IMR-90 (cell line): ENCODE measurements around the gene XPO6. TPM values are rescaled to one million over a fixed set of nuclear protein-coding genes. Genes with fewer than 3 reads are reported as not detected.

Experiments used
- ATAC-seq: fragments of 200-7000 bp; cut with Tn5 transposase; 2 replicates; pipeline ENCODE4 v1.9.1; 2020; ENCODE audit warnings: low read depth, mild to moderate bottlenecking, moderate library complexity
- BruUV-seq: library from RNA; stranded (reverse); fragments of 400-500 nt; replicated peaks from 2 replicates; lab custom pipeline; 2021; lab: Mats Ljungman, UMichigan
- CTCF ChIA-PET: fragments of 300-600 bp; formaldehyde crosslinking; extraction: SDS; loops from one replicate; lab custom pipeline; 2021; ENCODE audit warnings: antibody characterized with exemption; lab: Yijun Ruan, JAX
- POLR2A ChIA-PET: fragments of 300-600 bp; sonication (Branson Sonifier 250); formaldehyde crosslinking; loops from one replicate; lab custom pipeline; 2022; ENCODE audit warnings: antibody characterized with exemption; ENCODE audit not compliant: unreplicated experiment; lab: Charles Lee
- DNase-seq: peaks from one replicate; pipeline ENCODE4 v3.0.0; 2013
- H2AFZ ChIP-seq: replicated peaks from 2 replicates; pipeline ENCODE3; 2013; ENCODE audit warnings: low read length, mild to moderate bottlenecking; ENCODE audit not compliant: poor library complexity
- H2AK5ac ChIP-seq: 2 replicates; pipeline ENCODE4 v1.6.1; 2013; ENCODE audit warnings: low read depth, low read length, inconsistent platforms
- H2AK9ac ChIP-seq: replicated peaks from 2 replicates; pipeline ENCODE3; 2013; ENCODE audit warnings: mild to moderate bottlenecking, low read depth, low read length, moderate library complexity; ENCODE audit not compliant: poor library complexity
- H2BK120ac ChIP-seq: 2 replicates; pipeline ENCODE4 v1.6.1; 2013; ENCODE audit warnings: low read depth, low read length, inconsistent platforms
- H2BK15ac ChIP-seq: 3 replicates; pipeline ENCODE4 v1.6.1; 2013; ENCODE audit warnings: low read depth, low read length, inconsistent platforms
- H2BK20ac ChIP-seq: 2 replicates; pipeline ENCODE4 v1.6.1; 2013; ENCODE audit warnings: low read depth, mild to moderate bottlenecking, inconsistent platforms, low read length, moderate library complexity
- H2BK5ac ChIP-seq: 2 replicates; pipeline ENCODE4 v1.6.1; 2013; ENCODE audit warnings: mild to moderate bottlenecking, low read depth, low read length, inconsistent platforms; ENCODE audit not compliant: poor library complexity, severe bottlenecking
- H3K14ac ChIP-seq: replicated peaks from 2 replicates; pipeline ENCODE4 v1.6.1; 2013; ENCODE audit warnings: low read depth, low read length, inconsistent platforms
- H3K18ac ChIP-seq: 2 replicates; pipeline ENCODE4 v1.6.1; 2013; ENCODE audit warnings: low read depth, low read length, control low read depth
- H3K23ac ChIP-seq: 2 replicates; pipeline ENCODE4 v1.6.1; 2013; ENCODE audit warnings: low read depth, low read length, inconsistent platforms
- H3K27ac ChIP-seq: 2 replicates; pipeline ENCODE4 v1.5.1; 2013; ENCODE audit warnings: mild to moderate bottlenecking, control low read depth, low read length; ENCODE audit not compliant: insufficient read depth
- H3K27me3 ChIP-seq: 2 replicates; pipeline ENCODE4 v1.6.1; 2013; ENCODE audit warnings: low read length; ENCODE audit not compliant: control insufficient read depth, insufficient read depth
- H3K36me3 ChIP-seq: 2 replicates; pipeline ENCODE4 v1.6.1; 2013; ENCODE audit warnings: low read length, mixed read lengths; ENCODE audit not compliant: control insufficient read depth, insufficient read depth
- H3K4ac ChIP-seq: 2 replicates; pipeline ENCODE4 v1.6.1; 2013; ENCODE audit warnings: low read depth, low read length, inconsistent platforms
- H3K4me1 ChIP-seq: 2 replicates; pipeline ENCODE4 v1.6.1; 2013; ENCODE audit warnings: low read length, mixed read lengths; ENCODE audit not compliant: control insufficient read depth, insufficient read depth
- H3K4me2 ChIP-seq: 2 replicates; pipeline ENCODE4 v1.6.1; 2013; ENCODE audit warnings: low read depth, mild to moderate bottlenecking, control low read depth, low read length, moderate library complexity
- H3K4me3 ChIP-seq: 2 replicates; pipeline ENCODE4 v1.5.1; 2013; ENCODE audit warnings: low read depth, mild to moderate bottlenecking, control low read depth, low read length, moderate library complexity; ENCODE audit not compliant: insufficient read depth
- H3K56ac ChIP-seq: 2 replicates; pipeline ENCODE4 v1.6.1; 2013; ENCODE audit warnings: low read length, inconsistent platforms; ENCODE audit not compliant: insufficient read depth; ENCODE audit errors: extremely low read depth
- H3K79me1 ChIP-seq, 2 experiments: 2 replicates each; pipeline ENCODE4 v1.6.1; 2013; ENCODE audit warnings: low read length in 2 of 2, inconsistent platforms in 1 of 2, low read depth in 1 of 2
- H3K9ac ChIP-seq: 2 replicates; pipeline ENCODE4 v1.6.1; 2013; ENCODE audit warnings: low read depth, low read length, control low read depth
- H3K9me1 ChIP-seq: 2 replicates; pipeline ENCODE4 v1.6.1; 2013; ENCODE audit warnings: low read length, inconsistent platforms; ENCODE audit not compliant: insufficient read depth
- H3K9me3 ChIP-seq: 2 replicates; pipeline ENCODE4 v1.6.1; 2013; ENCODE audit warnings: low read length; ENCODE audit not compliant: control insufficient read depth, insufficient read depth
- H4K20me1 ChIP-seq: 2 replicates; pipeline ENCODE4 v1.6.1; 2013; ENCODE audit warnings: low read length, inconsistent platforms; ENCODE audit not compliant: insufficient read depth
- H4K5ac ChIP-seq: 2 replicates; pipeline ENCODE4 v1.6.1; 2013; ENCODE audit warnings: mild to moderate bottlenecking, low read depth, low read length, control low read depth
- H4K8ac ChIP-seq, 2 experiments: 2 replicates each; pipeline ENCODE4 v1.6.1; 2013; ENCODE audit warnings: low read depth in 2 of 2, low read length in 2 of 2, control low read depth in 1 of 2, inconsistent platforms in 1 of 2
- H4K91ac ChIP-seq: 2 replicates; pipeline ENCODE4 v1.6.1; 2013; ENCODE audit warnings: low read depth, low read length, inconsistent platforms; ENCODE audit not compliant: insufficient read depth
- BHLHE40 ChIP-seq: fragments of 150-350 bp; IDR thresholded peaks from 2 replicates; pipeline ENCODE4 v1.6.1; 2016; ENCODE audit warnings: mild to moderate bottlenecking, low read depth, low read length
- CTCF ChIP-seq: conservative IDR thresholded peaks from 2 replicates; pipeline ENCODE4 v1.5.1; 2012; ENCODE audit warnings: mild to moderate bottlenecking, low read depth, low read length, improper control_type of control experiment
- MAFK ChIP-seq: IDR thresholded peaks from 2 replicates; pipeline ENCODE4 v1.6.1; 2012; ENCODE audit warnings: low read depth, low read length, improper control_type of control experiment
- NFE2L2 ChIP-seq: fragments of 150-350 bp; IDR thresholded peaks from 2 replicates; pipeline ENCODE4 v1.6.1; 2016; ENCODE audit warnings: low read depth, mild to moderate bottlenecking, low read length
- POLR2A ChIP-seq: IDR thresholded peaks from 2 replicates; pipeline ENCODE4 v1.6.1; 2012; ENCODE audit warnings: mild to moderate bottlenecking, low read depth, low read length
- RAD21 ChIP-seq: IDR thresholded peaks from 2 replicates; pipeline ENCODE4 v1.6.1; 2012; ENCODE audit warnings: low read length, improper control_type of control experiment
- RCOR1 ChIP-seq: IDR thresholded peaks from 2 replicates; pipeline ENCODE4 v1.6.1; 2012; ENCODE audit warnings: mild to moderate bottlenecking, low read length, improper control_type of control experiment; ENCODE audit not compliant: insufficient replicate concordance
- RFX5 ChIP-seq: IDR thresholded peaks from 2 replicates; pipeline ENCODE4 v1.8.0; 2012; ENCODE audit warnings: low read depth, mild to moderate bottlenecking, low read length, moderate library complexity
- SMC3 ChIP-seq: fragments of 150-350 bp; IDR thresholded peaks from 2 replicates; pipeline ENCODE4 v1.6.1; 2016; ENCODE audit warnings: low read depth, mild to moderate bottlenecking, antibody characterized with exemption, low read length, moderate library complexity
- USF2 ChIP-seq: fragments of 150-350 bp; IDR thresholded peaks from 2 replicates; pipeline ENCODE4 v1.6.1; 2017; ENCODE audit warnings: mild to moderate bottlenecking, antibody characterized with exemption, low read length, low read depth
- WGBS, 2 experiments: methylation state at CpG; one replicate each; pipeline versions ENCODE4 v1.1.5 to v1.1.7; 2013; ENCODE audit warnings: missing lambda C conversion rate in 2 of 2; ENCODE audit not compliant: insufficient read length in 1 of 2; ENCODE audit errors: extremely low coverage in 2 of 2; 5-methylcytosine and 5-hydroxymethylcytosine counted together
- dilution Hi-C: fragments of 300-500 bp; cut with HindIII; formaldehyde crosslinking; loops from one replicate; pipeline ENCODE4 v1.14.3; 2018; ENCODE audit warnings: low sequenced_read_pairs; ENCODE audit not compliant: unreplicated experiment
- in situ Hi-C: fragments of 300-500 bp; cut with MboI; formaldehyde crosslinking; loops from 3 replicates; pipeline ENCODE4 v1.14.3; 2019; ENCODE audit warnings: low sequenced_read_pairs, inconsistent platforms, mixed read lengths
- intact Hi-C: fragments of 100-400 bp; cut with micrococcal nuclease; formaldehyde crosslinking; loops from 2 replicates; pipeline ENCODE4 v1.10.0; 2022
- polyA plus RNA-seq, 3 experiments: library from polyadenylated mRNA; depleted of rRNA; stranded (reverse); fragments of >200 nt; gene quantifications; 2 replicates each; pipeline ENCODE4 v1.2.3, GENCODE V29; 2012; ENCODE audit warnings: low replicate concordance in 1 of 3
- total RNA-seq: library from RNA; depleted of rRNA; stranded (reverse); fragments of >200 nt; gene quantifications from 2 replicates; pipeline ENCODE4 v1.2.3, GENCODE V29; 2012

The XPO6 gene
- total and polyA plus RNA-seq, 2 of the 4 experiments (the other 2 are of a cell fraction): 108 to 184 TPM

- ATAC-seq (no peak), DNase-seq (no peak)
- in situ Hi-C loops (loop anchor here (10.0 kb wide), 1 partner anchor 278 kb away; no protein-coding TSS in a partner anchor), dilution Hi-C loops (no loop called here), intact Hi-C loops (no loop called here)
- no peak overlapping the region for H4K8ac ChIP-seq
- H3K18ac ChIP-seq: no peak overlapping the region
- no peaks in the 10 kb centered on the region for H3K36me3 ChIP-seq
- H2BK20ac ChIP-seq: no peak overlapping the region
- POLR2A ChIA-PET: no interaction called here
- H3K4ac ChIP-seq: no peak overlapping the region
- no peak overlapping the region for H3K56ac ChIP-seq
- no peaks in the 10 kb centered on the region for H3K79me1 ChIP-seq
- H4K20me1 ChIP-seq: no peaks in the 10 kb centered on the region
- BruUV-seq: no TSS peak
- no peaks in the 10 kb centered on the region for H3K4me1 ChIP-seq
- no peaks in the 10 kb centered on the region for H3K9me1 ChIP-seq
- H3K14ac ChIP-seq: no peak overlapping the region
- no peak overlapping the region for H3K9ac ChIP-seq
- no peak overlapping the region for H2BK5ac ChIP-seq
- no peak overlapping the region for H3K4me3 ChIP-seq
- 5% methylated on average over 4 of the region's 39 CpGs; no CpG with 5 or more reads in 1 of the 2 experiments for WGBS, 2 experiments
- H2AK9ac ChIP-seq: no peak overlapping the region
- no peak overlapping the region for H3K27ac ChIP-seq
- CTCF ChIA-PET: no interaction called here
- no peak overlapping the region for H4K91ac ChIP-seq
- no peak overlapping the region for H2AFZ ChIP-seq
- H2AK5ac ChIP-seq: no peak overlapping the region
- H4K5ac ChIP-seq: no peak overlapping the region
- H3K9me3 ChIP-seq: no peaks in the 10 kb centered on the region
- TF ChIP-seq NFE2L2: no peak
- no peak for TF ChIP-seq SMC3
- no peak for TF ChIP-seq RCOR1
- no peak for TF ChIP-seq CTCF
- no peak for TF ChIP-seq BHLHE40
- no peak for TF ChIP-seq RAD21
- no peak for TF ChIP-seq USF2
- no peak for TF ChIP-seq POLR2A
- no peak for TF ChIP-seq RFX5
- no peak for TF ChIP-seq MAFK
- peaks cover 82% of the 10 kb centered on the region for H3K27me3 ChIP-seq
- no peak overlapping the region for H3K23ac ChIP-seq
- no peak overlapping the region for H3K4me2 ChIP-seq
- no peak overlapping the region for H2BK120ac ChIP-seq
- H2BK15ac ChIP-seq: no peak overlapping the region
These were observed 149.4 kb downstream of the XPO6 start for GRCh38 chr16:28062261-28062846.
